Activated CD4-positive, alpha-beta T cell treated with anti-CD3 and anti-CD28 coated beads for 36 hours (primary cell): ENCODE measurements around the gene PAPLN. TPM values are rescaled to one million over a fixed set of nuclear protein-coding genes. Genes with fewer than 3 reads are reported as not detected.

Experiments used
- ATAC-seq: fragments of 200-7000 bp; cut with Tn5 transposase; one replicate; pipeline ENCODE4 v1.10.0; 2021; ENCODE audit warnings: mild to moderate bottlenecking, moderate library complexity
- CTCF ChIA-PET: fragments of 350-600 bp; sonication (Branson Sonifier 250); formaldehyde crosslinking; loops from one replicate; lab custom pipeline; 2021; ENCODE audit warnings: antibody characterized with exemption; lab: Charles Lee
- POLR2A ChIA-PET: fragments of 350-600 bp; sonication (Branson Sonifier 250); formaldehyde crosslinking; loops from one replicate; lab custom pipeline; 2021; ENCODE audit warnings: antibody characterized with exemption, inconsistent platforms; lab: Charles Lee
- DNase-seq: peaks from one replicate; pipeline ENCODE4 v3.0.0-alpha.2; 2020
- H3K27ac Mint-ChIP-seq: one replicate; pipeline ENCODE4 v1.8.0; 2021; ENCODE audit warnings: mixed read lengths
- H3K27me3 Mint-ChIP-seq: one replicate; pipeline ENCODE4 v1.8.0; 2021; ENCODE audit warnings: mixed read lengths
- H3K36me3 Mint-ChIP-seq: one replicate; pipeline ENCODE4 v1.8.0; 2021; ENCODE audit warnings: low read depth, mixed read lengths
- H3K4me1 Mint-ChIP-seq: one replicate; pipeline ENCODE4 v1.8.0; 2021; ENCODE audit warnings: mixed read lengths
- H3K4me3 Mint-ChIP-seq: one replicate; pipeline ENCODE4 v1.8.0; 2021; ENCODE audit warnings: mild to moderate bottlenecking, moderate library complexity, mixed read lengths
- H3K9me3 Mint-ChIP-seq: one replicate; pipeline ENCODE4 v1.8.0; 2021; ENCODE audit warnings: low read depth, mixed read lengths
- intact Hi-C, 2 experiments: fragments of 100-400 bp; cut with DNase I in 1 of 2; cut with micrococcal nuclease in 1 of 2; formaldehyde crosslinking; loops; one replicate each; pipeline versions ENCODE4 v1.14.2 to v1.15.1; 2022 to 2024; cut with DNase I, micrococcal nuclease
- total RNA-seq, 2 experiments: library from RNA; stranded (reverse); gene quantifications; one replicate each; pipeline ENCODE4 v1.2.3, GENCODE V29; 2021

Gene PAPLN
- total RNA-seq, 2 experiments from 2014 or later: 0.21 to 0.30 TPM

DNA sequence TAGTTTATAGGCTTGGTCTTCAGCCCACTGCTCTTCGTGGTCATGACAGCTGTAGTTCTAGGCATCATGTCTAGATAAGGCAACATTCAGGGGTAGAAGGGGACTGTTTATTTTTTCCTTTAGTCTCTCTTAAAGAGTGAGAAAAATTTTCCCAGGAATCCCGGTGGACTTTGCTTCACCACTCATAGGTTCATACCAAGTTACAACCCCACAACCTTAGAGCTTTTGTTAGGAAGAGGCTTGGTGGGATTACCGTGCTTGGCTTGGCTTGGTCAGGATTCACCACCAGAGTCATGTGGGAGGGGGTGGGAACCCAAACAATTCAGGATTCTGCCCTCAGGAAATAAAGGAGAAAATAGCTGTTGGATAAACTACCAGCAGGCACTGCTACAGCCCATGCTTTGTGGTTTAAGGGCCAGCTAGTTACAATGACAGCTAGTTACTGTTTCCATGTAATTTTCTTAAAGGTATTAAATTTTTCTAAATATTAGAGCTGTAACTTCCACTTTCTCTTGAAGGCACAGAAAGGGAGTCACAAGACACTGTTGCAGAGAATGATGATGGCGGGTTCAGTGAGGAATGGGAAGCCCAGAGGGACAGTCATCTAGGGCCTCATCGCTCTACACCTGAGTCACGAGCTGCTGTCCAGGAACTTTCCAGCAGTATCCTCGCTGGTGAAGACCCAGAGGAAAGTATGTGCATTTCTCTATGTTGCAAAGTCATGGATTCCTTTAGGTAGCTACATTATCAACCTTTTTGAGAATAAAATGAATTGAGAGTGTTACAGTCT, 25.9 kb upstream of the PAPLN start:
- Mint-ChIP-seq H3K4me3 (no peak overlapping the region), H3K27me3 (no peaks in the 10 kb centered on the region), H3K36me3 (peaks cover 40% of the 10 kb centered on the region), H3K27ac (no peak overlapping the region), H3K9me3 (no peaks in the 10 kb centered on the region), H3K4me1 (no peaks in the 10 kb centered on the region)
- ATAC-seq: no peak
- CTCF ChIA-PET: interaction anchor here (1.7 kb wide), 1 partner anchor 11 kb away, joined by 3 read pairs; no protein-coding TSS in a partner anchor
- POLR2A ChIA-PET: no interaction called here
- DNase-seq: no peak
- intact Hi-C loops: no loop called here

GRCh38 chr14:73216030-73216429, 21.3 kb upstream of the PAPLN start:
- ATAC-seq (no peak), DNase-seq (no peak)
- H3K4me1 Mint-ChIP-seq: no peaks in the 10 kb centered on the region
- no peaks in the 10 kb centered on the region for H3K27me3 Mint-ChIP-seq
- no peak overlapping the region for H3K27ac Mint-ChIP-seq
- peaks cover 35% of the 10 kb centered on the region for H3K36me3 Mint-ChIP-seq
- ChIA-PET POLR2A (no interaction called here), CTCF (interaction anchor here (0.6 to 1.0 kb wide), 2 partner anchors 9 to 62 kb away, joined by 3 read pairs; no protein-coding TSS in a partner anchor)
- H3K9me3 Mint-ChIP-seq: no peaks in the 10 kb centered on the region
- intact Hi-C loops: no loop called here
- no peak overlapping the region for H3K4me3 Mint-ChIP-seq

DNA sequence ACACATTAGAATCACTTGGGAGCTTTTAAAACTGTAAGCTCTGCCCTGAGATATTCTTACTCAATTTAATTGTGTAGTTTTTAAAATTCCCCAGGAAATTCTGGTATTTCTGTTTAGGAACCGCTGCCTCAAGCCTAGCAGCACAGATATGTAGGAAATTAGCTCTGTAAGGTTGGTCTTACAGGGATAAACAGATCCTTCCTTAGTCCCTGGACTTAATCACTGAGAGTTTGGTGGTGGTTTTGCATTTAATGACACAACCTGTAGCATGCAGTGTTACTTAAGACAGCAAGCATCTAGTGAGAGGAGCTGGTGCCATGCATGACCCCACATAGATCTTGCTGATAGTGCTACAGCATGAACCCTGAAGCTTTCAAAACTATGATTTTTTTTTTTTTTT, 19.9 kb upstream of the PAPLN start:
- intact Hi-C loops: no loop called here
- CTCF ChIA-PET: interaction anchor here (0.5 to 1.3 kb wide), 4 partner anchors 12 to 420 kb away, joined by 3 to 5 read pairs (median 3); no protein-coding TSS in a partner anchor

DNA sequence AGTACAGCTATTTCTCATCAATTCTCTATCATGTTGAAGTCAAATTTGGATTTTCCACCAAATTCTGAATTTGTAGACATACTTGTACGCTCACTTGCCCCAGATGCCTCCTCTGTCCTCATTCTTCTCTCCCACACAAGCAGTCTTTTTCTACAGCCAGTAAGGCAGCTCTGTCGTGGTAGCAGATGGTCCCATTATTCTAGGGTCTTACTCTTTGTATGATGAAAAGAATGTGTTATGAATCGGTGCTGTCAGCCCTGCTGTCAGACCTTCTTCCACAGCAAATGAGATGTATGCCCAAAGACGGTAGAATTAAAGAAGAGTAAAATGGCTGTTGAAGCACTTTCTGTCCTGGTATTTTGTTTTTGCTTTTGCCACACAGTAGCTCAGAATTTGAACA, 17.2 kb upstream of the PAPLN start:
- DNase-seq (no peak), ATAC-seq (no peak)
- ChIA-PET POLR2A (no interaction called here), CTCF (interaction anchor here (0.9 to 1.5 kb wide), 4 partner anchors 12 to 289 kb away, joined by 3 to 4 read pairs (median 4); partner anchors contain the start of gene NUMB)
- Mint-ChIP-seq H3K36me3 (peaks cover 38% of the 10 kb centered on the region), H3K27me3 (no peaks in the 10 kb centered on the region), H3K27ac (no peak overlapping the region), H3K4me1 (peaks cover 21% of the 10 kb centered on the region), H3K9me3 (no peaks in the 10 kb centered on the region), H3K4me3 (no peak overlapping the region)
- intact Hi-C loops: no loop called here

More for the DNA sequence above, 19.9 kb upstream of the PAPLN start:
- ATAC-seq (no peak), DNase-seq (no peak)
- Mint-ChIP-seq H3K27ac (no peak overlapping the region), H3K36me3 (peaks cover 38% of the 10 kb centered on the region), H3K27me3 (no peaks in the 10 kb centered on the region), H3K9me3 (no peaks in the 10 kb centered on the region), H3K4me1 (peaks cover 11% of the 10 kb centered on the region), H3K4me3 (no peak overlapping the region)
- POLR2A ChIA-PET: no interaction called here

DNA sequence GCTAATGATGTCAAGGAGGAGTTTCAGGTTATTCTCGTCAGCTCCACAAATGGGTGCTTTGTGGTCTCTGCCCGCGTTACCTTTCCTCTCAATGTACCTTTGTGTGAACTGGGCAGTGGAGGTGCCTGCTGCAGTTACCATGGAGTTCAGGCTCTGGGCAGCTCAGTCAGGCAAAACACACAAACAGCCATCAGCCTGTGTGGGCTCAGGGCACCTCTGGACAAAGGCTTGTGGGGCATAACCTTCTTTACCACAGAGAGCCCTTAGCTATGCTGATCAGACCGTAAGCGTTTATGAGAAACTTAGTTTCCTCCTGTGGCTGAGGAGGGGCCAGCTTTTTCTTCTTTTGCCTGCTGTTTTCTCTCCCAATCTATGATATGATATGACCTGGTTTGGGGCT, 16.7 kb upstream of the PAPLN start:
- no peak overlapping the region for H3K27ac Mint-ChIP-seq
- no peaks in the 10 kb centered on the region for H3K9me3 Mint-ChIP-seq
- DNase-seq (no peak), ATAC-seq (no peak)
- peaks cover 38% of the 10 kb centered on the region for H3K36me3 Mint-ChIP-seq
- intact Hi-C loops: no loop called here
- CTCF ChIA-PET: interaction anchor here (1.0 to 1.5 kb wide), 4 partner anchors 11 to 288 kb away, joined by 3 to 4 read pairs (median 3); partner anchors contain the start of gene NUMB
- no peak overlapping the region for H3K4me3 Mint-ChIP-seq
- H3K27me3 Mint-ChIP-seq: no peaks in the 10 kb centered on the region
- POLR2A ChIA-PET: no interaction called here
- H3K4me1 Mint-ChIP-seq: peaks cover 21% of the 10 kb centered on the region

GRCh38 chr14:73221945-73222344, 15.4 kb upstream of the PAPLN start:
- Mint-ChIP-seq H3K36me3 (peaks cover 39% of the 10 kb centered on the region), H3K4me3 (no peak overlapping the region)
- no peak for ATAC-seq

GRCh38 chr14:73223049-73223448, 14.3 kb upstream of the PAPLN start:
- peak overlapping the region; percentile 74 for H3K27ac Mint-ChIP-seq
- ChIA-PET POLR2A (no interaction called here), CTCF (interaction anchor here (0.7 to 1.5 kb wide), 6 partner anchors 9 to 266 kb away, joined by 3 to 5 read pairs (median 4); no protein-coding TSS in a partner anchor)
- H3K27me3 Mint-ChIP-seq: no peaks in the 10 kb centered on the region
- intact Hi-C loops: no loop called here
- DNase-seq: peak; percentile 60
- ATAC-seq: peak; percentile 94
- H3K36me3 Mint-ChIP-seq: peaks cover 38% of the 10 kb centered on the region
- no peak overlapping the region for H3K4me3 Mint-ChIP-seq
- H3K9me3 Mint-ChIP-seq: no peaks in the 10 kb centered on the region
- peaks cover 21% of the 10 kb centered on the region for H3K4me1 Mint-ChIP-seq

More at GRCh38 chr14:73221945-73222344, 15.4 kb upstream of the PAPLN start:
- H3K27me3 Mint-ChIP-seq: no peaks in the 10 kb centered on the region
- no peak for DNase-seq
- no peaks in the 10 kb centered on the region for H3K9me3 Mint-ChIP-seq
- H3K4me1 Mint-ChIP-seq: peaks cover 21% of the 10 kb centered on the region
- peak overlapping the region; percentile 62 for H3K27ac Mint-ChIP-seq
- ChIA-PET POLR2A (no interaction called here), CTCF (interaction anchor here (0.6 to 1.0 kb wide), 2 partner anchors 58 to 250 kb away, joined by 3 to 4 read pairs; no protein-coding TSS in a partner anchor)
- intact Hi-C loops: no loop called here

DNA sequence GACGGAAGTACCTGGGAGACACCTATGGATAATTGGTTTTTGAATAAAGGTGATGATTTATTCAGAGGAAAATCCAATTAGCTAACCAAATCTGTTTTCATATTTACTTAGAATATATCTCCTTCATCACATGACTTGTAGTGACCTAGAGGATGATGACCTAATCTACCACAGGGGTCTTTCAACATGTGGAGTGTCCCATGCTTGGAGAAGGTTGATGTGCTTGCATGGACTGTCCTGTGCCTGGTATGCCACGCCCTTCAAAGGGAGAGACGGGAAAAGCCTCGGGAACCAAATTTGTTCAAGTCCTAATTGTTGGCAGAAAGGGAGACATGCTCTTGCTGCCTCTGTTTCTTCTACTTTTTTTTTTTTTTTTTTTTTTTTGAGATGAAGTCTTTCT, 11.8 kb upstream of the PAPLN start:
- Mint-ChIP-seq H3K27me3 (no peaks in the 10 kb centered on the region), H3K4me3 (no peak overlapping the region), H3K9me3 (no peaks in the 10 kb centered on the region), H3K36me3 (peaks cover 21% of the 10 kb centered on the region), H3K4me1 (peaks cover 21% of the 10 kb centered on the region), H3K27ac (no peak overlapping the region)
- intact Hi-C loops: no loop called here
- no peak for ATAC-seq
- no peak for DNase-seq
- POLR2A ChIA-PET: no interaction called here
- CTCF ChIA-PET: interaction anchor here (0.6 kb wide), 1 partner anchor 21 kb away, joined by 3 read pairs; no protein-coding TSS in a partner anchor

GRCh38 chr14:73227812-73228781, 9.2 kb upstream of the PAPLN start:
- CTCF ChIA-PET: no interaction called here

DNA sequence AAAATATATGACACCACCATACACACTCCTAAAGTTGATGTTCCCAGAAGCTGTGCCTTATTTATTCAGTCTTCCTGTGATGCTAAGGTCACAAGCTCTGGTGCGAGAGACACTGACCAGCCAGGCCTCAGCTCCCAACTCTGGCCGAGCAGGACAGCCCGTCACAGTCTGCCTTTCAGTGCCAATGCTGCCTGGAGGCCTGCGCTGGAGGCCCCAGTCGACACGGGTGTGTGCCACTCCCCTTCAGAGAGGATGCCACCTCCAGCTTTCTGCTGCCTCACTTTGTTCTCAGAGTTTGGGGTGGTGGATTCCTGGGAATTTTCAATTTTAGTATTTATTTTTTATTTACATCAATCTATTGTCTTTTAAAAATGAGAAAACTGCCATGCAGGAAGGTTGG, 7.3 kb upstream of the PAPLN start:
- H3K27ac Mint-ChIP-seq: no peak overlapping the region
- H3K4me3 Mint-ChIP-seq: no peak overlapping the region
- DNase-seq (no peak), ATAC-seq (no peak)
- POLR2A ChIA-PET: no interaction called here
- CTCF ChIA-PET: interaction anchor here (0.8 to 1.2 kb wide), 2 partner anchors 13 to 20 kb away, joined by 3 read pairs; no protein-coding TSS in a partner anchor
- no peaks in the 10 kb centered on the region for H3K4me1 Mint-ChIP-seq
- peaks cover 17% of the 10 kb centered on the region for H3K27me3 Mint-ChIP-seq
- intact Hi-C loops: no loop called here
- no peaks in the 10 kb centered on the region for H3K9me3 Mint-ChIP-seq
- H3K36me3 Mint-ChIP-seq: peaks cover 2% of the 10 kb centered on the region

More at GRCh38 chr14:73227812-73228781, 9.2 kb upstream of the PAPLN start:
- Mint-ChIP-seq H3K9me3 (no peaks in the 10 kb centered on the region), H3K4me1 (peaks cover 3% of the 10 kb centered on the region), H3K27ac (no peak overlapping the region), H3K4me3 (no peak overlapping the region), H3K27me3 (no peaks in the 10 kb centered on the region), H3K36me3 (peaks cover 8% of the 10 kb centered on the region)
- intact Hi-C loops: no loop called here
- no peak for DNase-seq
- POLR2A ChIA-PET: no interaction called here
- no peak for ATAC-seq
